HTR-8/SVneo (cell line): Measurements from ENCODE around the gene STARD6.
"Not testable (repeated sequence)": the region's sequence is repeated elsewhere in the genome, so short reads cannot be mapped to it uniquely, and the experiment has no call there.

Experiments used
- DNase-seq: peaks from one replicate; pipeline ENCODE4 v3.0.0; 2011; ENCODE audit warnings: low spot score, mixed read lengths; ENCODE audit not compliant: insufficient read length
- FAIRE-seq: peaks from 2 replicates; lab custom pipeline; 2011; peaks lifted over from hg19 to GRCh38; lab: Jason Lieb, UNC

STARD6 gene

DNA sequence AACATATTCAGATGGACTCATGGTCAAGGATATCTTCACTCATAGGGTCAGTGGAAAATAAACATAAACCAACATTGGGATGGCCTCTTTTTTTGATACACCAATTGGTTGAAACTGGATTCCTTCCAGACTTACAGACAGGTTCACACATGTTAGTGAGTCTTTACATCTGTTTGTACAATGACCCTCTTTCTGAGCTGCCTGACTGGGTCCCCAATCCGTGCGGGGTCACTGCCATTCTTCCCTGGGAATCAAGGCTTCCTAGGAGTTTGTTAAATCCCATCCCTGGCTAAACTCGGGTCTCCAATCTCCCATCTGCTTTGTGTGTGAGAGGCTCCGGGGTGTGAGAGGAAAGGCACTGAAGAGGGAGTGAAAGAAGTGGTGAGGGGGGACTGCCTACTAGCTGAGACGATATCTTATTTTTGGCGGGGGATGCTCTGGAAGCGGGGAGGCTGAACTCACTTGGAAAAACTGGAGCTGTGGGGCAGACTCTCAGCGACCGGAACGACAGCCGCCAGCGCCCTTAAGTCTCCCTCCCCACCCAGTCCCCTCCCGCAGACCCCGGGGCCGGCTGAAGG, 487 bp downstream of the STARD6 start:
- FAIRE-seq: no peak
- no peak for DNase-seq

DNA sequence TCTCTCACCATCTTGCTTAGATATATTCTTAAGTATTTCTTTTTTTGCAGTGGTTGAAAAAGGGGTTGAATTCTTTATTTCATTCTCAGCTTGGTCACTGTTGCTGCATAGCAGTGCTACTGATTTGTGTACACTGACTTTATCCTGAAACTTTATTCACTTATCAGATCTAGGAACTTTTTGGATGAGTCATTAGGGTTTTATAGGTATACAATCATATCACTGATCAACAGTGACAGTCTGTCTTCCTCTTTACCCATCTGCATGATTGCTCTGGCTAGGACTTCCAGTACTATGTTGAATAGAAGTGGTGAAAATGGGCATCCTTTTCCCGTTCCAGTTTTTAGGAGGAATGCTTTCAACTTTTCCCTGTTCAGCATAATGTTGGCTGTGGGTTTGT, 6.5 kb downstream of the STARD6 start:
- DNase-seq (no peak), FAIRE-seq (no peak)

DNA sequence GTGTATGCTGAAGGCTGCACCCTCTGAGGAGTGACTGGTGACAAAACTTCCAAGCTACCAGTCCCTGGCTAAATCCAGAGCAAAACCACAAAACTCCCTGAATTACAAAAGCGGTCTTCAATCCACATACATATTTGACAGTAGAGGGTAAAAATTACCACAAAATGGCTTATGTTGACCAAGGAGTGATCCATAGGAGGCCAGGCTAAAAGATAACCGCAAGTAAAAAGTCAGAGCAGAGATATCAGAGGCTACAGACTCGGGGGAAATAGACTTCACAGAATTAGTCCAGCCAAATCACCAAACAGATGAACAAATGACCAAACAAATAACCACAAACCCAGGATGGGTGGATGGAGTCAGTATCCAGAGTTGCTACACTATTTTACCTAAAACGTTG, 19.4 kb downstream of the STARD6 start:
- no peak for FAIRE-seq
- DNase-seq: no peak

DNA sequence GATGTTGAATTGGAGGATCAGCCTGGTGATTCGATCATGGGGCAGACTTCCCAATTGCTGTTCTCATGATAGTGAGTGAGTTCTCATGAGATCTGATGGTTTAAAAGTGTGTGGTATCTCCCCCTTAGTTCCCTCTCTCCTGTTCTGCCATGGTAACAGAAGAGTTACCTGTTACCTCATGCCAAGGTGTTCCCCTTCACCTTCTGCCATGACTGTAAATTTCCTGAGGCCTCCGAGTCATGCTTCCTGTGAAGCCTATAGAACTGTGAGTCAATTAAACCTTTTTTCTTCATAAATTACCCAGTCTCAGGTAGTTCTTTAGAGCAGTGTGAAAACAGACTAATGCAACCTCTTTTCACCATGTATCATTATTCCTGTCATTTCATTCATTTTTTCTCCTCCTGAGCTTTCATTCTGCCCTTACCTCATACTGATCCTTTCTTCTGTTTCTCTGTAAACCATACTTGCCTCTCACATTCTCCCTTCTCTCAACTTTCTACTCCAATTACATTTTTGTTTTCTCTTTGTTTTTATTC, 22.0 kb downstream of the STARD6 start:
- DNase-seq (no peak), FAIRE-seq (no peak)

DNA sequence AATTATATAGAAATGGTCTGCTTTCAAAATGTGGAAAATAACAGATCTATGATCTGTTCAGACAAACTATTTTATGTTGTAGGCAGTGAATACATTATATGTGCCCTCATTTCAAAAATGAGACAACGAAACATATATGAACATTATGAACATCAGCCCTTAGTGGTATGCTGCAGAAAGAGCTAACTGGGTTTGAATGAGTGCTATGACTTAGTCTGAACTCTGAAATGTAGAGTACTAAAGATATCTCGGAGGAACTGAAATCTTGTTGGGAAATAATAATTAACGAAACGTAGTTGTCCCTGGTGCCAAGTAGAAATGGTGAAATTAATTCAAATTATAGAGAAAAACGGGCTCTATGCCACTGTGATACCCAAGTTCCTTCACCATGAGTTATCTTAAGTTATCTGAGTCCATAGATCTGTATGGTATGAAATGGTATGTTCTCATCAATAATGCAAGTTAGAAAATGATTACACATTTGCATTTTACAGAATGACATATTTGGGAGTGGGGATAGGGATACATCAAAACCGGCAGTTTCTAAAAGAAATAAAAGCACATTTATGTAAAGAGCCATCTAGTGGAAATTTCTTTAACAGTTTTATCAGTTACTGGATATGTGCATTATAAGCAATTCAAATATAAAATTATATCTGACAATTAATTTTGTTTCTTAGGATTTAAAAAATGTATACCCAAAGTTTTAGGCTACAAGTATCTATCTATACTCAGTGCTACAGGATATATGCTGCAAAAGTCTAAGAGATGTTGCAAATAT, 26.7 kb downstream of the STARD6 start:
- no peak for DNase-seq
- FAIRE-seq: no peak

DNA sequence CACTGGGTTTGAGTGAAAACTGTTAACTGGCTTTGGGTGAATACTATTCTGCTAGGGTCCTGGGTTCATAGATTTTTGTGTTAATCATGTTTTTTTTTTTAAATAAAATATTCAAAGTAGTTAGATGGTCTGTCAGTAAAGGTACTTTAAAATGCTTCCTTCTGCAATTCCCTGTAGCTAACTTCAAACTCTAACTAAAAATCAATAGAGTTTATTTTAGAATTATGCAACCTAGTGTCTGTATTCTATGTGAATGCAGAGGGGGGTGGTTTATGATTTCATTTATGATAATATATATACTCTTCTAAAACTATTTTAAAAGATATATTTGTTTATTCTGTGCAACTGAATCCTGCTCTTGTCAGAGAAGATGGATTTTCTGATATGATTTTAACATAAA, 27.9 kb downstream of the STARD6 start:
- DNase-seq (no peak), FAIRE-seq (no peak)

DNA sequence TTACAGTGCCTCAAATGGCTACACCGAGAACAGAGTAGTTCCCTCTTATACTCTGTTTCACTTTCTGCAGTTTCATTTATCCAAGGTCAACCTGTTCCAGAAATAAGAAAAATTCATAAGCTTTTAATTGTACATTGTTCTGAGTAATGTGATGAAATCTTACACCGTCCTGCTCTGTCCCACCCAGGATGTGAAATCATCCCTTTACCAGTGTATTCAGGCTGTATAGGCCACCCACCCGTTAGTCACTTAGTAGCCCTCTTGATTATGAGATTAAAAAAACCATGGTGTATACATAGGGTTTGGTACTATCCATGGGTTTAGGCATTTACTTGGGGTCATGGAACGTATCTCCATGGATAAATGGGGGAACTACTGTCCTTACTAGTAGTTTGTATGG, 29.8 kb downstream of the STARD6 start:
- DNase-seq (no peak), FAIRE-seq (no peak)

DNA sequence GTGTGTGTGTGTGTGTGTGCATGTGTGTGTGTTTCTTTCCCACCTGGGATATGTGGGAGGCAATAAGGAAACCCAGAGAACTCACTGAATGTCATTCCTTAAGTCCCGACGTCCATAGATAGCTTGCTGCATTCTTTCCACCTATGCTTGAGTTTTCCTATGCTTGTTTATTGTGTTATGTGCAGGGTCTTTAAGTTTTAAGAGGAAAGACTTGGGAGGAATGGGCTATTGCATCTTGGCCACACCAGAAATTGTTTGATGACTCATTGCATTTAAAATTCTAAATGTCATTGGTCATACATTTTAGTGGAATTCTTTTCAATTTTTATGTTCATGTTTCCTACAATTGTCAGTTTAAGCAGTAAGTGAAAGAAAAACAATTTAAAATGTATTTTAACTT, 33.7 kb downstream of the STARD6 start:
- no peak for FAIRE-seq
- no peak for DNase-seq

DNA sequence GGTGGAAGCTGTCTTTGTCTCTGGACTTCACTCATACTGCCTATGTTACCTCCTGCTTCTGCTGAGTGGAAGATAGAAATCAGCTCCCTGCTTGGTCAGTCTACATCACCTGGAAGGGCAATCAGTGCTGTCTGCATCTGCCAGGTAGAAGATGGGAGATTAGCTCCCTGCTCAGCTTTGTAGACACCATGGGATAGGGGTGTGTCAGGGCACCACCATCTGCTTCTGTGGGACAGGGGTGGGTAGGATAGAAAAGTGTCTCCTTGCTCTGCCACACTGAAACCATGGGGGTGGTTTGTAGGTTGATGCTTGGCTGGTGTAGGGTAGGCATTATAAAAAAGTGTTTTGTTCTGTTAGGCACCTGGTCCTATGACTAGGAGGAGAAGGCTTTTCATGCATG, 34.1 kb downstream of the STARD6 start:
- FAIRE-seq: no peak
- no peak for DNase-seq

DNA sequence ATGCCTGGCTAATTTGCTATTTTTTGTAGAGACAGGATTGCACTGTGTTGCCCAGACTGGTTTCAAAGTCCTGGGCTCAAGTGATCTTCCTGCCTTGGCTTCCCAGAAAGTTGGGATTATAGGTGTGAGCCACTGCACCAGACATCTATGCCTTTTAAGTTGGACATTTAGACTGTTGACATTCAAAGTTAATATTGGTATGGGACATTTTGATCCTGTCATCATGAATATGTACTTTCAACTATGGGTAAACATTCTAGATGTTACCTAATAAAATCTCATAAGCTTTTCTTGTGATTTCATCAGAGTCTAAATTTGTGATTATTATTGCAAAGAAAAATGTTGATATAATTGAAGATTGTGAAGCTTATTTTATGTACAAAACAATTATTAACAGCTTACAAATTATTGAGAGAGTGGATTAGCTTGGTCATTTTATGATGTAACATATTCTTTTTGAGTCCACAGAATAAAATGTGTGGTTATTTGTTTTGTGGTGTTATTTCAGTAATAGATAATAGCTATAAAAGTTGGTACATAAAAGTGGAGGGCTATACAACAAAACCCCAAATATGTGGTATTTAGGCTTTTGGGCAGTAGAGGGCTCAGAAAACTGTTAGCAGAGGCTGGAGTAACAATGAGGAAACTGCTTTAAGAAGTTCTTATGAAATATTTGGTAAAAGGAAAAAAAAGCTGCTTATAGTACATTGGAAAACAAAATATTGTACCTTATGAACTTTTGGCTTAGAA, 41.4 kb downstream of the STARD6 start:
- DNase-seq (no peak), FAIRE-seq (no peak)

DNA sequence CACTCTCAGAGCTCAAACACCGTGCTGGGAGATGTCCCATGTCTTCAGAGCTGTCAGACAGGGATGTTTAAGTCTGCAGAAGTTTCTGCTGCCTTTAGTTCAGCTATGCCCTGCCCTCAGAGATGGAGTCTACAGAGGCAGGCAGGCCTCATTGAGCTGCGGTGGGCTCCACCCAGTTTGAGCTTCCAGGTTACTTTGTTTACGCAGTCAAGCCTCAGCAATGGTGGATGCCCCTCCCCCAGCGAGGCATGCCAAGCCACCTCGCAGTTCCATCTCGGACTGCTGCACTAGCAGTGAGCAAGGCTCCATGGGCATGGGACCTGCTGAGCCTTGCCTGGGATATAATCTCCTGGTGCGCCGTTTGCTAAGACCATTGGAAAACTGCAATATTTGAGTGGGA, 48.1 kb downstream of the STARD6 start:
- not testable (repeated sequence) for FAIRE-seq, DNase-seq

DNA sequence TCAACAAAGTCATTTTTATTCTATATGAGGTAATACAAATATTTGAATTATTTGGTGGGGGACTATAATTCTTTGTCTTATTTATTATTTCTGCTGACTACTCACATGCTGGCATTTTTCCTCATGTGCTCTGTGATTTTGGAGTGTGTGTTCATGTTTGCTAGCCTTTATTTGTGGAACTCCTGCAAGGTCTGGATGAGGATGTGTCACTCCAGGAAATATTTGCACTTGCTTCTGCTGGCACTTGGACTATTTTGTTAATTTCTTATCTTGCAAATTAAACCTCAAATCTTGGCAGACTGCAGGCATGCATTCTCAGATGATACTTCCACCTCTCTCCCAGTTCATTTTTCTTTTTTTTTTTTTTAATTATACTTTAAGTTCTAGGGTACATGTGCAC, 54.2 kb downstream of the STARD6 start:
- DNase-seq (no peak), FAIRE-seq (no peak)

DNA sequence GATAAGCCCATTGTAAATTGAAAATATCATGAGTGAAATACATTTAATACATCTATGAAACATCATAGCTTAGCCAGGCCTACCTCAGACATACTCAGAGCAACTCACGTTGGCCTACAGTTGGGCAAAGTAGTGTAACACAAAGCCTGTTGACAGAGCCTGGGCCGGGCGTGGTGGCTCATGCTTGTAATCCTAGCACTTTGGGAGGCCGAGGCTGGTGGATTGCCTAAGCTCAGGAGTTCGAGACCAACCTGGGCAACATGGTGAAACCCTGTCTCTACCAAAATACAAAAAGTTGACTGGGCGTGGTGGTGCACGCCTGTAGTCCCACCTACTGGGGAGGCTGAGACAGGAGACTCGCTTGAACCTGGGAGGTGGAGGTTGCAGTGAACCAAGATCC, 58.7 kb downstream of the STARD6 start:
- DNase-seq, FAIRE-seq: not testable (repeated sequence)

DNA sequence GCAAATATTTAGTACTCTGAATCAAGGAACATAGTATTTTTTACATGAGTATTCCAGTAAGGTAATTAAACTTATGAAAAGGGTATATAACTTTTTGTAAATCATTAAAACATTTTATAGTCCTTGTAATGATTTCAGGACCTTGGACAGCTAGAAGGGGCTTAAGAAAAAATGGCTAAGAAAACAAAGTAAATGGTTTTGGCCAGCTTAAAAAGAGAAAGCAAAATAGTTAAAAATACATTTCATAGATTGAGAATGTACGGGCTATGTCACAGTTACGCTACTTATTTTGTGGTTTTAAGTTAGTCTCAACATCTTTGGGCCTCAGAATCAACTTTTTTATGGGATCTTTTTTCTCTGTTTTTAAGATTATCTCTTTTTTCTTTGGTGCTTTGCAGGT, 61.6 kb downstream of the STARD6 start:
- FAIRE-seq (no peak), DNase-seq (no peak)

DNA sequence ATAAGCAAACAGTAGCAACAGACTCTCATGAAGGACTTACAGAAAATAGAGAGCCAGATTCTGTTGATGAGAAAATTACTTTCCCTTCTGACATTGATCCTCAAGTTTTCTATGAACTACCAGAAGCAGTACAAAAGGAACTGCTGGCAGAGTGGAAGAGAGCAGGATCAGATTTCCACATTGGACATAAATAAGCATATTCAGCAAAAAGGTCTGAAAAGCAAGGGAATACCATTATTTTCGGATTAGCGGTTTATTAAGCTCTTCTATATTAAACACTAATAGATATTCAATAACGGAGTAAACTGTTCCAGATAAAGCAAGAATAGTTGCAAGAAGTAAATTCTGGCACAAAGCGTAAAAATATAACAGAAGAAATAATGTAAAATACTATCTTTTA, 63.4 kb downstream of the STARD6 start:
- FAIRE-seq (no peak), DNase-seq (no peak)

DNA sequence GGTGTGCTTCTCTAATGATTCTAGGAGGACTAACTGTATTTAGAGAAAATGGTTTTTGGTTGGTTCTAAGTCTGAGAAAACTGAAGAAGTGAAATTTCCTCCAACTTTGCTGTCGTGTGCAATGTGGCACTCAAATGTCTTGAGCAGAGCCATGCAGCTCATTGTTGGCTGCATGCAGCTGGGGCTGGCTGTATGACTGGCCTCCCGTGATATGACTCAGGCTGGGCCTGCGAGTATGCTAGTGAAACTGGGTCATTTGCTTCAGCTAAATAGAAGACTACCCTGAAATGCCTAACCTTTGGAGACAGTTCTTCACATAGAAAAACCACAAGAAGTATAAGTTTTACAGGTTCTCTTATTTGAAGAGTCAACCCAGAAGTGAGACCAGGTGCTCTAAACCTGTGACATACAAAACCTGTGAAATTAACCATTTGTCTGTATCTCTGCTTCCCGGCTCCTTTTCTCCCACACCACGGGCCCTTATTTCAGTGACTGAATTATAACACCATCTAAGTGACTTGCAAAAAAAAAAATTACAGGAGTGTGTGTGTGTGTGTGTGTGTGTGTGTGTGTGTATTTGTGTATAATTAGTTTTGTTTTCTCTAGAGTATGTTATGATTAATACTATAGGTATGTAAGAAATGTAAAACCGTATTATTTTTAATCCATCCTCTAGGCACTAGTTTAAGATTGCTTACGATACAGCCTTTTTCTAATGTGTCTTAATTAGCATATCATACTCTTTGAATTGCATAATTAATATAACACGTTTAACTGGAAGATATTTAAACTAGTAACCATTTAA, 72.5 kb downstream of the STARD6 start:
- no peak for DNase-seq
- FAIRE-seq: no peak

DNA sequence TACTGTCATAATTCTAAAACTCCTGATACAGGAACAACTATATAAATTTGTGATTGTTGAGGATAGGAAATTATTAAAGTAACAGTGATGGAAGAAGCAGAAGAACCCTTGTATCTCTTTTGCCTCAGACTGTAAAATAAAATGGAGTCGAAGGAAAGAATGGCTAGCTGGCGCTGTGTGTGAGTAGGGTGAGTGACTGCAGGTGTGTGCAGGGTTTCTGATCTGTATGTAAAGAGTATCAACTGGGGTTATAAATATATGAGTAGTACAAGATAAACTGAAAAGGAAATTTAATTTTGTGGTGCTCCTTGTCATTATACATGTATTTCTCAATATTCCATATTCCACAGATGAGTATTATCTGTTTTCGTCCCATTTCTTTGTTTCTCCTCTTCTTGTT, 73.1 kb downstream of the STARD6 start:
- DNase-seq: no peak
- no peak for FAIRE-seq

DNA sequence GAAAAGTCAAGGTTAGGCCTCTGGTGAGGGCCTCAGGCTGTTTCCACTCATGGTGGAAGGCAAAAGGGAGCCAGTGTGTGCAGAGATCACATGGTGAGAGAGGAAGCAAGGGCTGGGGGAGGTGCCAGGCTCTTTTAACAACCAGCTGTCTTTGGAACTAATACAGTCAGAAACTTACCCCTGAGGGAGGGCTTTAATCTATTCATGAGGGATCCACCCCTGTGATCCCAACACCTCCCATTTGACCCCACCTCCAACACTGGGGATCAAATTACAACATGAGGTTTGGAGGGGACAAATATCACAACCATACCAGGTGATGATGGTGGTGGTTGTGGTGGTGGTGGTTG, 77.5 kb downstream of the STARD6 start:
- FAIRE-seq (no peak), DNase-seq (no peak)

DNA sequence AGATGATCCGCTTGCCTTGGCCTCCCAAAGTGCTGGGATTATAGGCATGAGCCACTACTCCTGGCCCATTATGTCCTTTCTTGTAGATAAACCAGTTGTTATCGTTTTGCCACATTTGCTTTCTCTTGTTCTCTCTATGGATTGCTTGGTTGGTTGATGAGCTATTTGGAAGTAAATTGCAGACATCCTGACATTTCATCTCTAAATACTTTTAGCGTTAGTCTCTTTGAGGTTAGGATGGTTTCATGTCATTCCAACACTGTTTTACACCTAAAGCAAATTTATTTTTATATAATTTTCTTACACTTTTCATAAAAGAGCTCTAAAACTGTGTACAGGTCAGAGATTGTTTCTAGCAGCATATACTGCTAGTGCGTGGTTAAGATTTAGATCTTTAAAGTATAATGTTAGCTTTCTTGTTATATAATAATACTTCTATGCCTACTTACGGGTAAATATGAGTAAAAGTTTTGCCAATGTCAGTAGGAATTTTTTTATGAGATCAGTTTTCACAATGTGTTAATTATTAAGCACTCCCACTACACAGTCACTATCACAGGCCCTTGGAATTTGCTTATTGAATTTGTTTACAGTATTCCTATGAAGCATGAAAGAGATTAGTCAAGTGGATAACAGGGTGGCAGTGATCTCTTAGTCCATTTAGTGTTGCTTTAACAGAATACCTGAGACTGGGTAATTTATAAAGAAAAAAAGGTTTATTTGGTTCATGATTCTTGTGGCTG, 78.0 kb downstream of the STARD6 start:
- no peak for DNase-seq
- no peak for FAIRE-seq

DNA sequence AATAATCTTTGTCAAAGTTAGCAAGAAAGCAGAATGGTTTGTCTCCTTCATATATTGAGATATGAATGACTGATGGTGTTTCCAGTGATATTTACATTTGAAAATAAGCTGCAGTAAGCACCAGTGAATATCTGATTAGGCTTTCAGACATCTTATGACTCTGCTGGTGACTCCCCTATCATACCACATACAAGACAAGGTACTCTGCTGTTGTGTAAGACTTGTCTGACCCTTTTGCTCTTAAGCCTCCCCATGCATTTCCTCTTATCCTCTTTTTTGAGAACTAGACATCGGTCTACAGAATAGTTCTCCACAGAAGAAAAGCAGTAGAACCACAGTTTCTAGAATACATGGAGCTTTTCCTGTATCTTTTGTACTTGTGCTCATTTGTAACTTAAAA, 79.0 kb downstream of the STARD6 start:
- DNase-seq (no peak), FAIRE-seq (no peak)
